Activated CD4-positive, alpha-beta T cell treated with anti-CD3 and anti-CD28 coated beads, Interleukin-2, amount 50 U/mL, for 1 hour (primary cell): ENCODE measurements around the gene OTOR.
A peak's percentile ranks its signal among the peaks of the same experiment; 100 is the strongest.

Experiments
- DNase-seq: peaks from one replicate; pipeline ENCODE4 v3.0.0-alpha.2; 2020

The OTOR gene

GRCh38 chr20:16752082-16752481, 3.9 kb downstream of the OTOR start:
- DNase-seq: no peak

- DNase-seq: no peak
Observed at GRCh38 chr20:16752901-16753300, 4.7 kb downstream of the OTOR start.

GRCh38 chr20:16758454-16759180, 10.5 kb downstream of the OTOR start:
- no peak for DNase-seq

DNA sequence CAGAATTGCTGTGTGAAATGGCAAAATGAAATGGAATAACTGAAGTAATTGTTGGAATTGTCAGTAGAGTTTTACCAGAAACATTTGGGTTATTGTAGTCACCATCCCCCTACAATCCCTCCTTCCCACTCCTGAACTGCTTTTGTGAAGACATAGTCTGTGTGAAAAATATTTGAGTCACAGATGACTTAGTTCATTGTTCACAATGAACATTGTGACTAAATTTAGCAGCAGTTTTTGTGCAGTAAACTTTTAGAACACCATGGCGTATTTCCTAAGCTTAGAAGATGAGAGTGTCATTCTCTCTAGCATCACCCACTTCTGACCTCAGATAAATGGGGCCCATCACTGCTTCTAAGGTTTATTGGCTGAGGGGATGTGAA, 11.0 kb downstream of the OTOR start:
- no peak for DNase-seq

DNA sequence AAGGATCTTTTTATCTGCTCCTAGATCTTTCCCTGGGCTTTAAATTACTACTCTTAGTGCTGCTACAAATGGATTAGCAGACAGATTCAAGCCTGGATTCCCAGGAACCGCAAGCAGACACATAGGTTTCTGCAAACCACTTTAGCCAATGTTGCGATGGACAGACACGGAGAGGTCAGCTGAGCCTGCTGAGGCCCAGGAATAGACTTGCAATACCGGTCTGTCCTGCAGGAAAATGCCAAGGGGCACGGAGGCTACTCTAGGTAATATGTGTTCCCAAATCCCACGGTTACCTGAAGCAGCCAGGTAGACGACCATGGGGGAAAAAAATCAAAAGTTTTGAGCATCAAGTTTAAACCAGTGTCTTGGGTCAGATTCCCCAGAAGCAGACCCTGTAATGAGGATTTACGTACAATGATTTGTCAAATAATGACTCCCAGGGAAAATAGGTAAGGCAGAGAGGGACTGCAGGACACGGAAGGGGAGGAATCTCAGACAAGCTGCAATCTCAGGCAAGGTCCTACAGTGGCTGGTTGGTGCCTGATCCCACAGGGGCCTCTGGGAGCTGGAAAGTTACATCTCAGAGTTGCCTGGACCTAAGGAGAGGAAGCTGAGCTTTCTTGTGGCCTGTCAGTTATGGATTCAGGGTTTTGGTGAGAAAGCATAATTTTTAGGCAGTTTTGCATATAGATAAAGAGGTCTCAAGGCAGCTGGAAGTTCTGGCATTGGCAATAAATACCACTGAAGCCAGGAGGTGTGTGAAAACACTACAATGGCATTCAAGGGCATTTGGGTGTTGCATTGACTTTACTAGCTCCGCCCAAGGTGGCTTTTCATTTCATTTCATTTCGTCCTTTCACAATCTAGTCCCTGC, 12.5 kb downstream of the OTOR start:
- no peak for DNase-seq

GRCh38 chr20:16761305-16761829, 13.2 kb downstream of the OTOR start:
- DNase-seq: peak; percentile 34

DNA sequence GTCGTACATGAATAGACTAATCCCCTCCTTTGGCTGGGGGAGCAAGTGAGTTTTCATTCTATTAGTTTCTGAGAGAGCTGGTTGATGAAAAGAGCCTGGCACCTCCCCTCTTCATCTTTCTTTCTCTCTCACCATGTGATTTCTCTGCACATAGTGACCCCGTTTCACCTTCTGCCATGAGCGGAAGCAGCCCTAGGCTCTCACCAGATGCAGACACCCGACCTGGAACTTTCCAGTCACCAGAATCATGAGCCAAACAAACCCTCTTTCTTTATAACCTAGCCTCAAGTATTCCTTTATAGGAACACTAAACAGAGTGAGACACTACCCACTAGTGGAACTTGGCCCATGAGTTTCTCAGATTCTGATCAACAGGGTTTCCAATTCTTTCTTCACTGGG, 16.4 kb downstream of the OTOR start:
- DNase-seq: no peak

- DNase-seq: no peak
Observed at GRCh38 chr20:16771213-16771612, 23.1 kb downstream of the OTOR start.

DNA sequence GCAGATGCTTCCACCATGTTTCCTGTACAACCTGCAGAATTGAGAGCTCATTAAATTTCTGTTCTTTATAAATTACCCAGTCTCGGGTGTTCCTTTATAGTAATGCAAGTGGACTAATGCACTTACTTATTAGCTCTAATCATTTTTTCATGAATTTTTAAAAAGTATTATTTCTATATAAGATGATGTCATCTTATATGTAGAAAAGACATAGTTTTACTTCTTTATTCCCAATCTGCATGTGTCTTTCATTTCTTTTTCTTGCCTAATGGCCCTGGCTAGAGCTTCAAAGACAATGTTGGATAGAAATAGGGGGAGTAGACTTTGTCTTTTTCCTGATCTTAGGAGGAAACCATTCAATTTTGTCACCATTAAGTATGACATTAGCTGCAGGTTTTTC, 27.8 kb downstream of the OTOR start:
- no peak for DNase-seq

- DNase-seq: no peak
Observed at GRCh38 chr20:16777126-16777525, 29.0 kb downstream of the OTOR start.

DNA sequence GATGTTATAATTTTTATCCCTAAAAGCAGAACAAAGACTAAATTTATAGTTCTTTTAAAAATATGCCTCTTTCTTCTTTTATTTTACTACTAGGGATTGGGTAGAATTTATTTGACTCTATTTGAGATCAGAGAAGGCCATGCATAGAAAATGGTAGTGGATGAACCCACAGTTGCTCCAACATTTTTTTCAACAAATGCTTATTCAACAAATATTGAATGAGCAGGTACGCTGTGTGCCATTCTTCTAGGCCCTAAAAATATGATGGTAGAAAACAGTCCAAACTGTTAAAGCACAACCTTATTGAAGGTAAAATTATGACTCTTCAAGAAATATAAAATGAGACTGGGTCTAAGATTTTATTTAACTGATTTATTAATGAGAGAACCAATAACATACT, 30.0 kb downstream of the OTOR start:
- DNase-seq: no peak

DNA sequence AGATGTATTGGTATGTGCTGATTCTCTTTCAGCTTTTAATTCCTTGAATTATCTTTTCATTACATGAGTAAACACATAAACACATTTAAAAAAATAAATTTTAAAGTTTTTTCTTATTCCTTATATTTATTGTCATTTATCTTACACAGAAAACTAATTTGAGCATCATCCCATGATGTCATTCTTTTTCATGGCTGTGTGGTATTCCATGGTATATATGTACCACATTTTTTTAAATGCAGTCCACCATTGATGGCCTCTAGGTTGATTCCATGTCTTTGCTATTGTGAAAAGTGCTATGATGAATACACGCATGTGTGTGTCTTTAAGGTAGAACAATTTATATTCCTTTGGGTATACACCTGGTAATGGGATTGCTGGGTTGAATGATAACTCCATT, 33.3 kb downstream of the OTOR start:
- DNase-seq: no peak

DNA sequence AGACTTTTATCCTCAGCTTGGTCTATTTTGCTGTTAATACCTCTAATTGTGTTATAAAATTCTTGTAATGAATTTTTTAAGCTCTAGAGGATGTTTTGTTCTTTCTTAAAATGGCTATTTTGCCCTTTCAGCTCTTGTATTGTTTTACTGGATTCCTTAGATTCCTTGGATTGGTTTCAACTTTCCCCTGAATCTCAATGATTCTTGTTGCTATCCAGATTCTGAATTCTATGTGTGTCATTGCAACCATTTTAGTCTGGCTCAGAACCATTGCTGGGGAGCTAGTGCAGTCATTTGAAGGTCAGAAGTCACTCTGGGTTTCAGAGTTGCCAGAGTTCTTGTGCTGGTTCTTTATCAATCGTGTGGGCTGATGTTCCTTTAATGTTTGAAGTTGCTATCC, 37.1 kb downstream of the OTOR start:
- DNase-seq: no peak
